Skeletal muscle cell (primary cell): ENCODE measurements around the gene PITPNM3.

Source experiments
- DNase-seq: peaks from one replicate; pipeline ENCODE4 v3.0.0-alpha.2; 2010; ENCODE audit warnings: low read depth
- H3K4me3 ChIP-seq: 2 replicates; pipeline ENCODE4 v1.5.1; 2011; ENCODE audit warnings: low read depth, mild to moderate bottlenecking, control low read depth, low read length, moderate library complexity

The PITPNM3 gene

DNA sequence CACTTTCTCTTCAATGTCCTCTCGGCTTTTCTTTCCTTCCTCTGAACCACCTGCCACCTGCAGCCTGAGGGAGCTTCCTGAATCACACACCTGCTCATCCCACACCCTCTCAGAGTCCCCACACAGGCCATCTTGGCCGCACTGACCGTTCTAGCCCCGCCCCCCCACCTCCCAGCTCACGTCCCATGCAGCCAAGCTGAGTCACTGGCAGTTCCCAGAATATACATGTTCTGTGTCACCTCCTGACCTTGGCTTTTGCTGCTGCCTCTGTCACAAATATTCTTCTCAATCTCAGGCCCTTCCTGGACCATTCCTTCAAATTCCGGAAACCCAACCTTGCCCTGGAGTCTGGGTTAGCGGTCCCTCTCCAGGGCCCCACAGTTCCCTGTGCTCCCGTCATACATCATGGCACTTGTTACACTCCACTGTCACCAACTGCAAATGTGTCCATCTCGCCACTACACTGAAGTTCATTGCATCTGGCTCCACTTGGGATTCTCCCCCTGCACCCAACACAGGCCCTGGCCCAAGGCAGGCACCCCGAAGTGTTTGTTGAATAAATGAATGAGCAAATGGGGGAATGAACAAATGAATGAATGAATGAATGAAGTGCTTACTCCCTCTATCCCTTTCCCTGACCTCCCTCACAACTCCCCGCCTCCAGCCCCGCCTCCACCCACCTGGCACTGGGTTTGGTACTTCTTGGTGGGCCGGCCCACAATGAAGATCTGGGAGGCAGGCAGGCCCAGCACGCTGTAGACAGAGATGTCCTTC lies 99.3 kb downstream of the PITPNM3 start:
- no peak for DNase-seq

GRCh38 chr17:6456321-6456720 lies 100.0 kb downstream of the PITPNM3 start:
- no peak for DNase-seq
- H3K4me3 ChIP-seq = no peak overlapping the region

More for the DNA sequence above, 99.3 kb downstream of the PITPNM3 start:
- no peak overlapping the region for H3K4me3 ChIP-seq

DNA sequence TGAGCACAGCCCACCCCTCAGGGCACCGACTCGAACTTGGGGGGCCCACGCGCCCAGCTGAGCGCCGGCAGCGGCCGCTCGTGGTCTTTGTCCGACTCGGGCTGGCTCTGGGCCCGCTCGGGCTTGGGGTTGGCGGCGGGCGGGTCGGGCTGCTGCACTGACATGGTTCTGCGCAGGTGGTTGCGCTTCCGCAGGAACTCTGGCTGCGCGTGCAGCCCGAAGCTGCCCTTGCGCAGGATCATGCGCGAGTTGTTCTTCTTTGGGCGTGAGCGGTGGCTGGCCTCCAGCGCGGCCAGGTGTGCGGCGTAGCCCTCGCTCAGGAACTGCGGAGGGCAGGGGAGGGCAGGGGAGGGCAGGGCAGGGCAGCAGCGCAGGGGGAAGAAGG lies 101.0 kb downstream of the PITPNM3 start:
- H3K4me3 ChIP-seq = peak overlapping the region; percentile 13
- DNase-seq = no peak

GRCh38 chr17:6454495-6455320 lies 101.6 kb downstream of the PITPNM3 start:
- peak overlapping the region; percentile 13 for H3K4me3 ChIP-seq

DNA sequence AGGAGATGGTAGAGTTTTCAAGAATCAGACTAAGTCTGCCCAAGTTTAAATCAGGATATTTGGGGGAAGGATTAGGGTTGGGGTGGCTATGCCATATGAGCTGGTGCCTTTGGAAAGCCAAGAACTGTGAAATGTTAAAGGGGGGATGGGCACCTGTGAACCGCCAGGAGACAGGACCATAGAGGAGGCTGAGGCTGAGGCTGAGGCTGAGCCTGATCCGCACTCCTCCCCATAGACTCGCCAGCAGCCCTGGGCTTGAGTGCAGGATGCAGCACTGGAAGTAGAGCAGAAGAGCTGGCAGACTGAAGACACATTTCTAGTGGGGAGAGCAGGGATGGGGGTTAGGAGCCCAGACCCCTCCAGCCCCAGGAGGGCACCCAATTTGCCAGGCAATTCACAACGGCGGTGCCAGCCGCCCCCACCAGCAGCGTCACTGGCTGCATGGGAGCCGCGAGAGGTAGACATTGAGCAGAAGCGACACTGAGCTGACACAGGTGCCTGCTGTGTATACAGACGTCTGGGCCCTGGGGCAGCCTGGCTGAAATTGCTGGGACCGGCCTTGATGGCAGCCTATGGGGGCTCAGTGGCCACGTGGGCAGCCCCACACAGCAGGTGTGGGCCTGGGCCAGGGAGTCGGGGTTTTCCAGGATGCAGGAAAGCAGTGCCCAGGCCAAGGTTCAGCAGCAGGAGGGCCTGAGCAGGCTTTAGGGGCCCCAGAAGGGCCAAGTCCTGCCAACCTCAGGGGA lies 102.9 kb downstream of the PITPNM3 start:
- DNase-seq = no peak
- H3K4me3 ChIP-seq = no peak overlapping the region

More at GRCh38 chr17:6454495-6455320, 101.6 kb downstream of the PITPNM3 start:
- DNase-seq = no peak

DNA sequence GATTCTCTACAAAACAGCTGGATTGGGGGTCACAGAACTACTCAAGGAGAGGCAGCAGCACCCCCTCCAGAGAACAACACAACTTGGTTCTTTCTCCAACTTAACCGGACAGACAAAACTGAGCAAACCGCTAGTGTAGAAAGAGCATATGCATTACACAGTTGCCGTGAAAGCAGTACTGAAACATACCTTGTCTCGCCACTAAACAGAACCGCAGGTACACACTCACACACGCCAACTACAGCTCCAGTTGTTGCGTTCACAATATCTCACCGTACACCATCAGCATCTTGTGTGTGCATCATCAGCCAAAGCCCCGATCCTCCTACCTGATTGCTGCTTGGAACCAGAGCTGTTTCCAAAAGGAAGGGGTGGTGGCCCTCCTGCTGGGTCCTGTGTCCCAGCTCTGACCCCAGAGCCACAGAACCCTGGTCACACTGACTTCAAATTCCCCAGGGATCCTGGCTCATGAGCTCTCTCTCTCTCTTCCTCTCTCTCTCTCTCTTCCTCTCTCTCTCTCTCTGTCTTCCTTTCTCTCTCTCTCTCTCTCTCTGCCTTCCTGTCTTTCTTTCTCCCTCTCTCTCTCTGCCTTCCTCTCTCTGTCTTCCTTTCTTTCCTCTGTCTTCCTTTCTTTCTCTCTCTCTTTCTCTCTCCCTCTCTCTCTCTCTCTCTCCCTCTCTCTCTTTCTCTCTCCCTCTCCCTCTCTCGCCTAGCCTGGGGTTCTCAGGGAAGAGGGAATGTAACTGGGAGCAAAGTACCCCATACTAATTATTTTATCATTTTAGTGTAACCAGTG lies 103.7 kb downstream of the PITPNM3 start:
- DNase-seq = no peak
- H3K4me3 ChIP-seq = no peak overlapping the region

DNA sequence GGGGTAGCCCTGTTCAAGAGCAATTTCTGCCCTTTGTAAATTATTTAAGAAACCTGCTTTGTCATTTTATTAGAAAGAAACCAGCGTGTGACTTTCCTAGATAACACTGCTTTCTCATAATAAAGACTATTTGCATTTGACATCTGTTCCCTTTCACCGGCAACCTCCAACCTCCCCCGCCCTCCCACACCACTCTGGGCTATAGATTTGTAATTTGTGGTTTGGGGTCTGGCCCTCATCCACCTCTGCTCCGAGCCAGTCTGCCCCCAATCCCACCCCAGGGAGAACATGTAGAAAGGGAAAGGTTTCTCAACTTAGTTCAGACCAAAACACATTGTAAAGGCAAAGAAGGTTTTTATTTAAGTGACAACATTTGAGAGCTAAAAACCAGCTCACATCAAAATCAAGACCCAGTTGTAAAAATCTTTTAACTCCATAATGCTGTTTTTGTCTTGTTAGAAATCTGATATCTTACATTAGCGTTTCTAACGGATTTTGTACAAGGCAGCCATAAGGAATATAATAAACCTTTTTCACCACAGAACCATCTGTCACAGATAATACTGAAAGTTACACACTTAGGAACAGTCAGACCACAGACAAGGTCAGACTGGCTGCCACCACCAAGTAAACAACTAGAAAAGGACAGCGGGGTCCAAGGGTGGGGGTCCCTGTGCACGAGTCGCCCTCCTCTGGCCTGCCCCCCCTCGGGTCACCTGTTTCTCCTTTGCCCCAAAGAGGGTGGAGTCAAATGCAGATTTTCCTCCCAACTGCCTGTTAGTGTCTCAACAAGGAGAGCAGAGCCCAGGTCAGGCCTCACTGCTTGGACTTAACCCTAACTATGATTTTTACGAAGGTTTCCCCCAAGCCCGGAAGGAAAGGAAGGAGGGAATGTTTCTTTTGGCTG lies 105.2 kb downstream of the PITPNM3 start:
- no peak overlapping the region for H3K4me3 ChIP-seq
- no peak for DNase-seq

DNA sequence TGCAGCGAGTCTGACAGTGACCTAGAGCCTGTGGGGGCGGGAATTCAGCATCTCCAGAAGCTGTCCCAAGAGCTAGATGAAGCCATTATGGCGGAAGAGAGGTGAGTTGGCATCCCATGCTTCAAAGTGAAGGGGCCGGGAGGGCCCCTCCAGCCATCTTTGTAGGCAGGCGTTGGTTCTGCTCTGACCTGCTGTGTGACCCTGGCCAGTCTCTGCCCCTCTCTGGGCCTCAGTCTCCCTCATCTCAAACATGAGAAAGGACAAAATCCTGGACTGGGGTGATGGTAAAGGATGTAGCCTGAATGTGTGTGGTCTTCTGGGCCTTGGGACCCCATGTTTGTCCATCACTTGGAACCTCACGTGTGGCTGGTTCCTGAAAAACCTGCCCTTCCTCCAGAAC lies 107.0 kb downstream of the PITPNM3 start:
- H3K4me3 ChIP-seq = no peak overlapping the region
- no peak for DNase-seq

DNA sequence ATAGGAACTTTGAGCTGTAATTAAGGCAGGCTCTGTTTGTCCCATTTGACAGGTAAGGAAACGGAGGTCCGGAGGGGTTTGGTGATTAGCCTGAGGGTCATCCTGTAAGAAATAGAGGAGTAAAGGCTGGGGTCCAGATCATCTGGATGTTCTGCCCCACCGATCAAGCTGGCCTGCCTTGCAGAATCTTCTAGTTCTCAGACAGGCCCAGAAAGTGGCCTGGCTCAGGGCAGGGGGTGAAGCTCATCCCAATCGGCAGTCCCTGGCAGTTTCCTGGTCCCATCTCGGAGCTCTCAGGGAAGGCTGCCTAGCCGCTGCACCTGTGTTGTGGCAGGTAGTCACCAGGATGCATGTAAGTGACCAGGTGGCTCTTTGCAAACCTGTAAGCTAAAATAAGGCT lies 107.9 kb downstream of the PITPNM3 start:
- H3K4me3 ChIP-seq = no peak overlapping the region
- DNase-seq = no peak

- DNase-seq = no peak
- no peak overlapping the region for H3K4me3 ChIP-seq
Measured at GRCh38 chr17:6446516-6447100, 109.7 kb downstream of the PITPNM3 start.

DNA sequence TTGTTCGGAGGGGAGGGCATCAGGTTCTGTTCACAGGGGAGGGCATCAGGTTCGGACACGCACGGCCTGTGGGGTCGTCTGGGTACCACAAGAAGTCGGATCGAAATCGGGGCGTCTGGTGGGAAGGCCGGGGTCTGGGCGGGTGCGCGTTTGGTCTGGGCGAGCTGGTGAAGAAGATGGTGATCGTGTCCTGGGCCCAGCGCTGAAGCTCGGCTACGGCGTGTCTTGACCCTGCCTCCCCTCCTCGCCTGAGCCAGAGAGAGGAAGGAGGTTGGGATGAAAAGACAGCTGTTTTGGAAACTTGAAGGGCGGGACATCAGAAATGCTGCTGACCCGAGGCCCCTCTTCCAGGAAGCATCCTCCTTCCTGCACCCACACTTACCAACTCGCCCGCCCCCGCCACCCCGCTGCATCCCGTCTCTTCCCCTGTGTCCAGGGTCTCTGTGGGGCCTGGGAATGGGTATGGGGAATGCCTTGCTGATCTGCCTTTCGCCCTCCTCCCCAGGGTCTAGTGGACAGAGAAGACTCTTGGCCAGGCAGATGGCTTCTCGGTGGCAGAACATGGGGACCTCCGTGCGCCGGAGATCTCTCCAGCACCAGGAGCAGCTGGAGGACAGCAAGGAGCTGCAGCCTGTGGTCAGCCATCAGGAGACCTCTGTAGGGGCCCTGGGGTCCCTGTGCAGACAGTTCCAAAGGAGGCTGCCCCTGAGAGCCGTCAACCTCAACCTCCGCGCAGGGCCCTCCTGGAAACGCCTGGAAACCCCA lies 111.6 kb downstream of the PITPNM3 start:
- DNase-seq = no peak
- peak overlapping the region; percentile 50 for H3K4me3 ChIP-seq

- peak; percentile 72 for DNase-seq
- H3K4me3 ChIP-seq = peak within 1 kb of the TSS; percentile 62
Measured at GRCh38 chr17:6443692-6444570, 112.4 kb downstream of the PITPNM3 start, which contains the start of gene PIMREG. PIMREG (plus strand) TSS chr17:6444455; CDS start chr17:6445111, 656 bp downstream.

- no peak for DNase-seq
- no peak overlapping the region for H3K4me3 ChIP-seq
Measured at GRCh38 chr17:6442775-6443174, 113.6 kb downstream of the PITPNM3 start.

GRCh38 chr17:6439951-6440350 lies 116.4 kb downstream of the PITPNM3 start:
- DNase-seq = no peak

DNA sequence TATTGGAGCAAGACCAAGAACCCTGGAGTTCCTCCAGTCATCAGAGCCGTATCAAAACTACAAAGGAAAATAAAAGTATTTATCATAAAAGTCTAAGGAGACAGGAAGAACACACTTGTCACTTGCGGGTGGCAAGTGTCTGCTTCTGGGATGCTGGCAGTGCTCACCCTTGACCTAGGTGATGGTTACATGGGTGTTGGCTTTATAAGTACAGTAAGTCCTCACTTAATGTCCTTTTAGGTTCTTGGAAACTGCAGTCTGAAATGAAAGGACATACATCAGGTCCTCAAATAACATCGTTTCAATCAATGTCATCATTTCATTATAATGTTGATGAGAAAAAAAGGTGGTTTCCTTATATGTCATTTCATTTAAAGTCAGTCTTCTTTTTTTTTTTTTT lies 118.4 kb downstream of the PITPNM3 start:
- no peak for DNase-seq
- H3K4me3 ChIP-seq = no peak overlapping the region

More at GRCh38 chr17:6439951-6440350, 116.4 kb downstream of the PITPNM3 start:
- H3K4me3 ChIP-seq = no peak overlapping the region

DNA sequence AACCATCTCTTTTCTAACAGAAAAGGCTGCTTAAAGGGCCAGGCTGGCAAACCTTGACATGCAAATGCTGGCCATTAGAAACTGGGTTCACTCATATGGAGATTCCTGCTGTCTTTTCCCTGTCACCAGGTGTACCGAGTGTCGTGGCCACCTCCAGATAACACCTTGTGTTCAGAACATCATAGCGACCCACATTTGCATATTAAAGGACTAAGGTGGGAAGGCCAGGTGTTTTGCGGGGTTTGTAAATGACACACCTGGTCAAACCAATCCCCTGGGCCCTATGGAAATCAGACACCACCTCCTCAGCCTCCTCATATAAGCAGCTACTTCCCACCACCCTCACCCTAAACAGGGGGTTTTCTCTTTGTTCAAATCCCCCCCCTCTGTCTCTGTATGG lies 118.9 kb downstream of the PITPNM3 start:
- DNase-seq = no peak
- H3K4me3 ChIP-seq = no peak overlapping the region
